Measurements from ENCODE around the gene YPEL5. TPM values are rescaled to one million over a fixed set of nuclear protein-coding genes. Genes with fewer than 3 reads are reported as not detected.

Gene YPEL5
- polyA plus RNA-seq, 1 donor (not counting 4 experiments of a cell fraction or from before 2014, with no cell fraction given), result 126 TPM

DNA sequence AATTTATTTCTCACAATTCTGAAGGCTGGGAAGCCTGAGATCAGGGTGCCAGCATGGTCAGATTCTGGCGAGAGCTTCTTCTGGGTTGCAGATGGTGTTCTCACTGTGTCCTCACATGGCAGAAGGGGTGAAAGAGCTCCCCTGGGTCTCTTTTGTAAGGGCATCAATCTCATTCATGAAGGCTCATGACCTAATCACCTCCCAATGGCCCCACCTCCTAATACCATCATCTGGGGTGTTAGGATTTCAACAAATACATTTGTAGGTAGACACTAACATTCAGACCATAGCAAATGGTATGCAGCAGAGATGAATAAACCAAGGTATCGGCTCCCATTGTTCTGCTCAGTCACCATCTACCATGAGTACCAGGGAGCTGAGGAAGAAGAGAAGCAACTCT lies 32.7 kb downstream of the YPEL5 start:
- no peak for FAIRE-seq
- dilution Hi-C loops (cut with MboI; ENCODE audit: extremely low pct_ligation_motif_present, low sequenced_read_pairs), result no loop called here
- TF ChIP-seq, protein P1, sequence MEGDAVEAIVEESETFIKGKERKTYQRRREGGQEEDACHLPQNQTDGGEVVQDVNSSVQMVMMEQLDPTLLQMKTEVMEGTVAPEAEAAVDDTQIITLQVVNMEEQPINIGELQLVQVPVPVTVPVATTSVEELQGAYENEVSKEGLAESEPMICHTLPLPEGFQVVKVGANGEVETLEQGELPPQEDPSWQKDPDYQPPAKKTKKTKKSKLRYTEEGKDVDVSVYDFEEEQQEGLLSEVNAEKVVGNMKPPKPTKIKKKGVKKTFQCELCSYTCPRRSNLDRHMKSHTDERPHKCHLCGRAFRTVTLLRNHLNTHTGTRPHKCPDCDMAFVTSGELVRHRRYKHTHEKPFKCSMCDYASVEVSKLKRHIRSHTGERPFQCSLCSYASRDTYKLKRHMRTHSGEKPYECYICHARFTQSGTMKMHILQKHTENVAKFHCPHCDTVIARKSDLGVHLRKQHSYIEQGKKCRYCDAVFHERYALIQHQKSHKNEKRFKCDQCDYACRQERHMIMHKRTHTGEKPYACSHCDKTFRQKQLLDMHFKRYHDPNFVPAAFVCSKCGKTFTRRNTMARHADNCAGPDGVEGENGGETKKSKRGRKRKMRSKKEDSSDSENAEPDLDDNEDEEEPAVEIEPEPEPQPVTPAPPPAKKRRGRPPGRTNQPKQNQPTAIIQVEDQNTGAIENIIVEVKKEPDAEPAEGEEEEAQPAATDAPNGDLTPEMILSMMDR (optimal IDR thresholded peaks at IDR 0.05 in 1 of 3, IDR thresholded peaks at IDR 0.05 in 1 of 3, conservative IDR thresholded peaks at IDR 0.05 in 1 of 3; ENCODE audit: extremely low read depth in 1 of 3, insufficient read depth in 2 of 3, low read length in 3 of 3), result no peak
- no peak for TF ChIP-seq EZH2 (IDR thresholded peaks at IDR 0.05; ENCODE audit: low read length)

DNA sequence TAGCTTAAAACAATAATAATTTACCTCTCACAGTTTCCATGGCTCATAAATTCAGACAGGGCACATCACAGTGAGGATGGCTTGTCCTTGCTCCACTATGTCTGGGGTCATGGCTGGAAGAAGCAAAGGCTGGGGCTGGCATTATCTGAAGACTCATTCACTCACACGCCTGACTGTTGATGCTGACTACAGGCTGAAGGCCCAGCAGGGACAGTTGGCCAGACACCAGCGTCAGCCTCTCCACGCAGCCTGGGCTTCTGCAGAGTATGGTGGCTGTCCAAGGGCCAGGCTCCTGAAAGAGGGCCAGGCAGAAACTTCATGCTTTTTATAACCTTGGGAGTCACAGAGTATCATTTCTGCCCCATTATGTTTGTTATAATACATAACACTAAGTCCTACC lies 33.4 kb downstream of the YPEL5 start:
- Histone ChIP-seq H3K9ac (ENCODE audit: control insufficient read depth, extremely low read depth, insufficient read depth, low read length) (no peak overlapping the region), H3K27ac (ENCODE audit: control insufficient read depth, insufficient read depth, low read length) (no peak overlapping the region), H3K4me2 (ENCODE audit: control insufficient read depth, extremely low read depth, insufficient read depth, low read depth, low read length) (no peak overlapping the region), H3K9me3 (ENCODE audit: control insufficient read depth, low read depth, low read length) (no peaks in the 10 kb centered on the region), H2AFZ (ENCODE audit: control insufficient read depth, low read length) (no peak overlapping the region), H3K4me3 (ENCODE audit: control insufficient read depth in 2 of 3, extremely low read depth in 1 of 3, insufficient read depth in 2 of 3, low read depth in 1 of 3, low read length in 3 of 3) (no peak overlapping the region), H3K27me3 (ENCODE audit: control insufficient read depth, extremely low read depth, insufficient read depth, low read length) (peaks cover 7% of the 10 kb centered on the region), H3K4me1 (ENCODE audit: control insufficient read depth, extremely low read depth, insufficient read depth, low read length) (peaks cover 6% of the 10 kb centered on the region), H4K20me1 (ENCODE audit: control insufficient read depth, extremely low read depth, insufficient read depth, low read length) (no peaks in the 10 kb centered on the region), H3K9me1 (ENCODE audit: control insufficient read depth, extremely low read depth, insufficient read depth, low read length) (no peaks in the 10 kb centered on the region), H3K79me2 (ENCODE audit: control insufficient read depth, insufficient read depth, low read length) (no peaks in the 10 kb centered on the region), H3K36me3 (ENCODE audit: control insufficient read depth in 2 of 2, extremely low read depth in 1 of 2, insufficient read depth in 2 of 2, low read length in 2 of 2) (no peaks in the 10 kb centered on the region)
- TF ChIP-seq, protein P1 (optimal IDR thresholded peaks at IDR 0.05 in 1 of 3, IDR thresholded peaks at IDR 0.05 in 1 of 3, conservative IDR thresholded peaks at IDR 0.05 in 1 of 3; ENCODE audit: extremely low read depth in 1 of 3, insufficient read depth in 2 of 3, low read length in 3 of 3), result no peak
- TF ChIP-seq EZH2 (IDR thresholded peaks at IDR 0.05; ENCODE audit: low read length), result no peak
- dilution Hi-C loops (cut with MboI; ENCODE audit: extremely low pct_ligation_motif_present, low sequenced_read_pairs), result no loop called here
- DNase-seq (ENCODE audit: low read depth, low spot score) (no peak), FAIRE-seq (no peak)

More for the DNA sequence above, 32.7 kb downstream of the YPEL5 start:
- H3K27ac ChIP-seq (ENCODE audit: control insufficient read depth, insufficient read depth, low read length), result no peak overlapping the region
- no peak overlapping the region for H3K4me2 ChIP-seq (ENCODE audit: control insufficient read depth, extremely low read depth, insufficient read depth, low read depth, low read length)
- peaks cover 7% of the 10 kb centered on the region for H3K27me3 ChIP-seq (ENCODE audit: control insufficient read depth, extremely low read depth, insufficient read depth, low read length)
- DNase-seq (ENCODE audit: low read depth, low spot score), result no peak
- no peaks in the 10 kb centered on the region for H3K9me1 ChIP-seq (ENCODE audit: control insufficient read depth, extremely low read depth, insufficient read depth, low read length)
- no peaks in the 10 kb centered on the region for H3K36me3 ChIP-seq (ENCODE audit: control insufficient read depth in 2 of 2, extremely low read depth in 1 of 2, insufficient read depth in 2 of 2, low read length in 2 of 2)
- H4K20me1 ChIP-seq (ENCODE audit: control insufficient read depth, extremely low read depth, insufficient read depth, low read length), result no peaks in the 10 kb centered on the region
- H2AFZ ChIP-seq (ENCODE audit: control insufficient read depth, low read length), result no peak overlapping the region
- peaks cover 6% of the 10 kb centered on the region for H3K4me1 ChIP-seq (ENCODE audit: control insufficient read depth, extremely low read depth, insufficient read depth, low read length)
- no peak overlapping the region for H3K9ac ChIP-seq (ENCODE audit: control insufficient read depth, extremely low read depth, insufficient read depth, low read length)
- H3K9me3 ChIP-seq (ENCODE audit: control insufficient read depth, low read depth, low read length), result no peaks in the 10 kb centered on the region
- H3K4me3 ChIP-seq (ENCODE audit: control insufficient read depth in 2 of 3, extremely low read depth in 1 of 3, insufficient read depth in 2 of 3, low read depth in 1 of 3, low read length in 3 of 3), result no peak overlapping the region
- no peaks in the 10 kb centered on the region for H3K79me2 ChIP-seq (ENCODE audit: control insufficient read depth, insufficient read depth, low read length)

Data from keratinocyte (primary cell).